HT-29 (cell line): ENCODE data around the gene PRELID3B. TPM values are rescaled to one million over a fixed set of nuclear protein-coding genes. Genes with fewer than 3 reads are reported as not detected.
A peak's percentile ranks its signal among the peaks of the same experiment; 100 is the strongest.

ENCODE experiments used
- DNase-seq: peaks from one replicate; pipeline ENCODE4 v3.0.0-alpha.2; 2015; ENCODE audit warnings: low spot score
- total RNA-seq: library from RNA; depleted of rRNA; stranded (reverse); fragments of >200 nt; shearing (Covaris generic); gene quantifications from 2 replicates; pipeline ENCODE4 v1.2.3, GENCODE V29; 2014; rRNA removed

Gene PRELID3B
- total RNA-seq, result 129 and 139 TPM in 2 replicates

DNA sequence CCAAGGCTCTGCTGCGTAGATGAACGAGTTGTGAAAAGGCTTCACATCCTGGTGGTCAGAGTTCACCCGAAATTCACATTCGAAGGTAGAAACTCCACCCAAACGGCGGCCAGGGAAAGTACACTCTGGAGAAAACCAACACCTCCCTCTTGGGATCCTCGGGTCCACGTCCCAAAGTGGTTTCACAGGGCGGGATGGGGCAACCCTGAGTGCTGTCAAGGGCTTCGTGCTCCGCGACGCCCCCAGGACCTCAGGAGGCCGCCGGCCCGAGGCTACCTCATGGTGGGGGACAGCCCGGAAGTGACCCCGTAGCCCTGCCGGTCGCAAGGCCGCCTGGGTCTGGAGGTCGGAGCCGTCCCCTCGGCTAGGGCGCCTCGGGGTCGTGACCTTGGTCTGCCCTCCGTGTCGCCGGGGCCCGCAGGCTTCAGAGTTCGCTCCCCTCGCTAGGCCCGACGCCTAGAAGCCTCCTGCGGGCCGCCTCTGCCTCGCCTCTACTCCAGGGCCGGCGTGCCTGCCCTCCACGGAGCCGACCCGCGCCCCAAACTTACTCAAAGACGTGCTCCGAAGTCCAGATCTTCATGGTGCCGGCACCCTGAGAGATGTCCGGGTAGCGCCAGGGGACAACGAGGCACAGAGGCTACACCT, at the start of gene PRELID3B:
Gene PRELID3B, minus strand, starts transcription at position 636 of the 645 bp plus-strand sequence. Its CDS starts 56 bp downstream, at position 580.
- DNase-seq, result peak; percentile 71

DNA sequence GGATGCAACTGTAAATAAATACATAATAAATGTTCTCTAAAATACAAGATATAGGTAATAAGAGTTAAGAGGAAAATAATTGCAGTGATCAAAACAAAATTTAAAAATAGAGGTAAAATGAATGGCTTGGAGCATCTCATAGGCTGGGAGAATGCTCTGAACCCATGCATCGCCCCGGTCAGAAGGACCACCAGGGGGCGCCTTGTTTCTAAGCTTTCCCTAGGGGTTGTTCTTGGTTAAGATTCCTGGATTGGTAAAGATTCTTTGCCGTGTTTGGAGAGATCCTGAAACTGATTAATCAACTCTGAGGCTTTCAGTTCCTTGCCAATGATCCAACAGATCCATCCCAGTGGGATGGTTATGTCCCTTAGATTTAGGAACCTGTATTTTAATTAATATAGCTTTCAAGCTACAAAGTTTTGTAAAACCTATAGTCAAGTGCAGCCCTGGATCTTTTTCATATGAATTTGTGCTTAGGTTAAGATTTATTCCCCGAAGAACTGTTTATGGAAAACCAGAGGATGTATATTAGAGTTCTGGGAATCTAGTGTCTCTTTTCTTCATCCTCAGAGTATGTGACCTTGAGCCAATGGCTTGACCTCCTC, 45.3 kb upstream of the PRELID3B start:
- DNase-seq, result peak; percentile 96

DNA sequence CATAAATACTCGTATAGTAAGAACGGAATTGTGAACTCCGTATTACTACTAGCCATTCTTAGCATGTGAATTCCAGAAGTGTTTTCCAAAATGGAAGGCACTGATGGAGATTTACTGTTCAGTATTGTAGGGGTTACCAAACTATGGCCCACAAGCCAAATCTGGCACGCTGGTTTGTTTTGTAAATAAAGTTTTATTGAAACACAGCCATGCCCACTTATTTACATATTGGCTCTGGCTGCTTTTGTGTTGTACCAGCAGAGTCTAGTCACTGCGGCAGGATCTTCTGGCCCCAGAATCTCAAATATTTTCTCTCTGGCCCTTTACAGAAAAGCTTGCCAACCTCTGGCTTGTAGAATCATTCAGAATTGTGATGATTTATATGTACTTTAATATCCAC, 44.3 kb upstream of the PRELID3B start:
- DNase-seq, result no peak

DNA sequence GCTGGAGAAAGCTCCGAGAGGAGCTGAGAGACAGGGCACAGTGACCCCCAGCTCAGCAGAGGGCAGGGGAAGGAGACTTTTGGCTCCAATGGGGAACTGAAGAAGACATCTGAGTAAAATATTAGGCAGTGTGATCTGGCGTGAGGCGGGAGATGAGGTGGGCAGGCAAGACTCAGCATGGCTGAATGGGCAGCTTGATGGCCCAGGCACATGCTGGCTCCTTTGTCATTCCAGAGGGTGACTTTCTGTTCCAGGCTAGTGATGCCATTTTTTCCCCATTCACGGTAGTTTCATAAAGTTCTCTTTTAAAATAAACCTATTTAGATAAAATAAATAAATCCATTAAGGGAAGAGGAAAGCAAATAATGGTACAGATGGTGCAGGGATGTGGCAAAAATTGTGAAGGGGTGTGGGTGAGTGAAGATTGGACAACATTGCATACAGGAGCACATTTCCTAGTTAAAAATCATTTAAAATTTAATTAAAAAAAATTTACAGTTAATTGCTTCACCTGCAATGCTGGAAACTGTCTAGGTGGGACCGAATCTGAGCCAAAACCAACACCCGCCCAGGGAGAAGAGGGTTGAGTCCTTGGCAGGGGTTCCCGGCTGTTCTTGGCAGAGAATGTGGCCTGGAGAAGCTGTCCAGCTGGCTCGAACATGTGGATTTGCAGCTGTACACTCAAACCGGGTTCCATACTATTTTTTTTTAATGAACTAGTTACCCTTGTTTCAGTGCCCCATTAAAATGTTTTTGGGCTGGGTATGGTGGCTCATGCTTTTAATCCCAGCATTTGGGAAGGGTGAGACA, 41.7 kb upstream of the PRELID3B start:
- DNase-seq, result no peak

DNA sequence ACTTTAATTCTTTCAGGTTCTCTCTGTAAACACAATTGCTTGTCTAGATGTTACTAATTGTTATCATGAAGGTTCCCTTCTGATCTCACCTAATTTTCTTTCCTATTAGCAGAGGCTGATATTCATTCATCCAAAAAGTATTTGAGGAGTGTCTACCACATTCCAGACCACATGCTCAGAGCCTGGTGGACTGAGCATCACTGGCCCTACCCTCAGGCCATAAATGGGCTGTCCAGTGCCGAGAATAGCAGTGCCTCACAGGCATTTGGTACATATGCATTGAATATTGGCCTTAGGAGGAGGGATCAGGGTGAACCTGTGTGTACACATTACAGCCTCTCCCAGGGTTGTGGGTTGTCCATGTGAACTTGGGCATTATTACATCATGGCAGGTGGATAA, 40.4 kb upstream of the PRELID3B start:
- DNase-seq, result no peak

DNA sequence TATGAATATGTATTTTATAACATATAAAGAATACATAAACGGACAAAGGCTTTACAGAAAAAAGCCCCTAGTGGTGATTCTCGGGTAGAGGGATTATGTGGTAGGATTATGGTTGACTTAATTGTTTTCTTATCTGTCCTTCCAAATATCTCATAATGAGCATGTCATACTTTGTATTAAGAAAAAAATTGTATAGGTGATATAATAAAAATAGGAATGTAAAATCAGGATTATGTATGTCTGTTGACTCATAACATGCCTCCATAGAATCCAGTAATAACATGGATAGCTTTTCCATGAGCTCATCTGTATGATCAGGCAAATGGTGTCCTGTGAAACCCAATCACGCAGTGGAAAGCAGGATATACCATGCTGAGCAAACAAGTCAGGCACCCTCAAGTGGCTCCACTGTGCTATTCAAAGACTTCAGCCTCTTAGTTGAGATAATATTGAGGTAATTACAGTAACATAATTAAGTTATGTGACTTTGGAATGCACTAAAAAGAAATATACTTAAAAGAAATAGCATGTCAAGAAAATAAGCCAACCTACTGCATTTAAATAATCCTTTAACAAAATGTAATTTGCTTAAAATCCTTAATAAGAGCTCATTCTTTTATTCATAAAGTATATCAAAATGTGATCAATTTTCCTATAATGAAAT, 39.6 kb upstream of the PRELID3B start:
- DNase-seq, result peak; percentile 57

DNA sequence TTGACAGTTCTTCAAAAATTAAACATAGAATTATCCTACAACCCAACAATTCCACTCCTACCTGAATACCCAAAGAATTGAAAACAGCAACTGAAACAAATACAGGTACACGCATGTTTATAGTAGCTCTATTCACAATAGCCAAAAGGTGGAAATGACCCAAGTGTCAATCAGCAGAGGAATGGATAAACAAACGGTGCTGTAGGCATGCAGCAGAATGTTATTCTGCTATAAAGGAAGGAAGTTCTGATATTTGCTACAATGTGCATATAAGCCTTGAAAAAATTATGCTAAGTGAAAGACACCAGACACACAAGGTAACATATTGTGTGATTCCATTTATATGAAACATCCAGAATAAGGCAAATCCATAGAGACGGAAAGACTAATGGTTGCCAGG, 38.5 kb upstream of the PRELID3B start:
- DNase-seq, result no peak

DNA sequence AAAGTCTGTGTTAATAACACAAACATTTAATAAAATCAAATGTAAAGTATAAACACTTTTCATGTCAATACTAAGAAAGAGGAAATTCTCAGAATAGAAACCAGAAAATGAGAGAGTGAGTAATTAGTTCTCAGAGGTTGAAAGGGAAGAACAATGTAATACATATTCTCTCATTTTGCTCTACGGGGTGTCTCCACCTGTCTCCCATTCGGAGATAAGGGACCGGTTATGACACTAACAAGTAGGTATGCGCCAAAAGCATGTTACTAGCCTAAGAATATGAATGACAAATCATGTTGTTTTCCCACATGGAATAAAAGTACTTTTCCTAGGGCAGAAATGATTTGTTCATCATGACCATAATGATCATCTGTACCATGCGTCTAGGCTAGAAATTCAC, 35.6 kb upstream of the PRELID3B start:
- no peak for DNase-seq

DNA sequence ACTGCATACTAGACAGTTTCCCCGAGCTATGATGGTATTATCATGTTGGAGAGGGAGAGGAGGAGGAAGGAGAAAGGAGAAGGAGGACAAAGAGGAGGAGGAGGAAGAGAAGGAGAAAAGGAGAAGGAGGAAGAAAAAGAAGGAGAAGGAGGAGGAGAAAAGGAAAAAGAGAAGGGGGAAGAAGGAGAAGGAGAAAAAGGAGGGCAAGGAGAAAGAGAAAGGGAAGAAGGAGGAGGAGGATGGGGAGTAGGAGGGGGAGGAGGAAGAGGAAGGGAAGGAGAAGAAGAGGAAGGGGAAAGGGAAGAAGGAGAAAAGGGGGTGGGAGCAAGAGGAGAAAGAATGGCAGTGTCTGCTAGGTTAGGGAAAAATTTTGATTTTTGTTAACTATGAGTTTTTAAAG, 35.1 kb upstream of the PRELID3B start:
- DNase-seq, result no peak

DNA sequence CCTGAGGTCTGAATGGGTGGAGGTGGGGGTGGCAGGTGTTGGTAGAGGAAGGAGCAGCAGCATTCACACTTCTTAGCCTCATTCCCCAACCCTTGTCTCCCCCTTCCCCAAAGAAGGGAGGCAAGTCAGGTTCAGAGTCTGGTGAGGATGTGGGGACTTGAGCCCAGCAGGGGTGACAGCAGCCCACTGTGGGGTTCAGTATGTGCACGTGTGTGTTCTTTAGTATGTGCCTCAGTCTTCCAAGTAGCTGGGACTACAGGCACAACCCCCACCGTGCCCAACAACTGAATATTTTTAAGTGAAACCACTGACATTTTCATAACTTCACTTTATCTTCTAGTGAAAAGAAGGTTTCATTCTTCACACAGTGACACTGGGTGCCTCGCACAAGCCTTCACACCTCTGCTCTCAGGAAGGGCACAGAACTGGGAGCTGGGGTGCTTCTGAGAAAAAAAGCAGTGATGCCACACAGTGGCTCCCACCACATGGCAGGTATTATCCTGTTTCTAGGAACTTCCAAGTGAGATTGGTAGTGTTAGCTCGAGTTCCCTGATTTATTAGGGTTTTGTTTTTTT, 33.4 kb upstream of the PRELID3B start:
- no peak for DNase-seq

DNA sequence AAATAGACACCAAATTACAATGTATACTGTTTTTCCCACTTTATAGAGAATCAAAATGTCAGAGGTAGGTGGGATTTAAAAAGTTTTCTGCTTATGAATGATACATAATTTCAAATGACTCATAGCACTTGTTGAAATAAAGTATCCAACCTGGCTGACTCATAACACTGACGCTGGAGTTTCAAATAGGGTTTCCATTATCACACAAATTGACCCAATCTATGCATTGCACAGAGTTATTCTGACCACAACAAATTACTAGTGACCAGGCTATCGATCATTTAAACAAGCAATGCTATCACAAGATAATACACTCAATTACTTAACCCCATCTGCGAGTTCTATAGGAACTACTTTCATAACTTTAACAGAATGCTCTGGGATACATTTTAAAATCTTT, 31.9 kb upstream of the PRELID3B start:
- no peak for DNase-seq

DNA sequence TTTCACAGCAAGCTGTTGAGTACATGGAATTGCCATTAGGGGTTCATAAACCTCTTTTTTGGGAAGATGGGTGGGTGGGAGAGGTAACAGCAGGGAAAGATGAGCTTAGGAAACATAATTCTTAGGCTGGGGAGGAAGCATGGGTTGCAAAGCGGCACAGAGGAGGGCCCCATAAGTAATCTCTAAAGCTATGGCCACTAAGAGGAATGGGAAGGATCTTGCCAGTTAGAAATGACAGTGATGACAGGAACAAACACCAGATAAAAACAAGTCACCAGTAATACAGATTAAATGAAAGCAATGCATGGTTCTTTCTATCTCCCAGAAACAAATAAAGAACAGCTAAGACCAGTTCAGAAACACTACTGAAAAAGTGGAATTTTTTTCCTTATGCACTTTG, 31.0 kb upstream of the PRELID3B start:
- DNase-seq, result no peak

DNA sequence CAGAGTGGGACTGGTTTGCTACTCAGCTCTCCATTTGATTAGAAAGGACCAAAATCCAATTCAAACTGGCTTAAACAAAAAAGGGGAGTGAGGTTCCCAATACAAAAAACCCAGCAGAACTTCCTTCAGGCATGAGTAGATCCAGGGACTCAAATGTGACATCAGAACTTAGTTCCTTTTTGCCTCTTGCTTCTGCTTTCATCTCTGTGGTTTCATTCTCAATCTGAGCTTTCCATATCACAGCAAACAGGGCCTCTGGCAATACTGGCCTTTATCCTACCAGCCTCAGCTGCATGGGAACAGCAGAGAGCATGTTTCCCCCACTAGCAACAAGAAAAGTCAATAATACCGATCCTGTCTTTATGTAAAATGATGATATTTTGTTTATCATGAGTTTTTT, 28.6 kb upstream of the PRELID3B start:
- DNase-seq, result no peak

DNA sequence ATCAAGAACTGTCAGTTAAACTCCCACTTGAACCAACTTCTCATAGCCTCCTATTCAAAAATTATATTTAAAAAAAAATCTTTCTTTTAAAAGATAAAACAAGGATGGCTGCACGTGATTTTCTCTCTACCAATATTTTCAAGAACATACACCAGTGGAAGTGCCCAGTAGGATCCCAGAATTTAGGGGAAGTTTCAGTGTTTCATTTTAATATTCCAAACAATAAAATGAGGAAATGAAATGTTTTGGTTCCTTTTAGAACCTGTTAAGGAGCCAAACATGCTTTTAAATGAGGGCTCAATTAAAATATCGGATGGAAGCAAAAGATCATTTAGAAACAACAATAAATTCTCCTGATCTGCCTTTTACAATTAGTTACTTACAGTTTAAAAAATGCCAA, 26.4 kb upstream of the PRELID3B start:
- no peak for DNase-seq

DNA sequence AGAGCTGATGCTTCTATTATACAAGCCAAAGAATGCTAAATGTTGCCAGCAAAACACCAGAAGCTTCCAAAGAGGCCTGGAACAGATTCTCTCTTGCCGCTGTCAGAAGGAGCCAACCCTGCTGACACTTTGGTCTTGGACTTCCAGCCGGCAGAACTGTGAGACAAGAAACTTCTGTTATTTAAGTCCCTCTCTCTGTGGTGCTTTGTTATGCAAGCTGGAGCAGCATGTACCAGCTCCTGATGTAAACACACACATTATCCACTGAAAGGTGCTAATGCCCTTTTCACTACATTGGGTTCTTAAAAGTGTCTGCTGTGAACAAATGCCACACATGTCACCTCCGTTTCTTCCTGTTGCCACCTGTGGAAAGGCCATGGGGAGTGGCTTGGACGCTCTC, 25.9 kb upstream of the PRELID3B start:
- DNase-seq, result no peak

DNA sequence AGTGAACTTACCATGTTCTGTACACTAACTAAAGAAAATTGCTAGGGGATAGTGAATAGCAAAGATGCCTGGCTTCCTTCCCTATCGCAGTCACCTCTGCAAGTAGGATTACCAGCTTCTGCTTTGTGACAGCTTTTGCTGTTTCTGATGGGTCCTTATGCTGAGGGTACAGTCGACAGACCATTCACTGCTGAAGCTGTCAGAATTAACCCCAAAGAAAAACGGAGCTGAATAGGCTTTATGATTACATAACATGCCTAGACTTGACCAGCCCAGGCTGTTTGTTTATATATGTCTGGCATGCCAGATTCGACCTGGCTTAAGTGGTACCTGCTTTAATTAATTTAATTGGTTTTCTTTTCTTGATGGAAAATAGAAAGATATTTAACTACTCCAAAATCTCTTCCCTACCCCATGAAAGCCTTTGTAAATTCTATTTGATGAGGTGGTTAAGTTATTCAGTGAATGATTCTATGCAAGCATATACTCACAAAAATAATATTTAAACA, 21.7 kb upstream of the PRELID3B start:
- DNase-seq, result no peak

DNA sequence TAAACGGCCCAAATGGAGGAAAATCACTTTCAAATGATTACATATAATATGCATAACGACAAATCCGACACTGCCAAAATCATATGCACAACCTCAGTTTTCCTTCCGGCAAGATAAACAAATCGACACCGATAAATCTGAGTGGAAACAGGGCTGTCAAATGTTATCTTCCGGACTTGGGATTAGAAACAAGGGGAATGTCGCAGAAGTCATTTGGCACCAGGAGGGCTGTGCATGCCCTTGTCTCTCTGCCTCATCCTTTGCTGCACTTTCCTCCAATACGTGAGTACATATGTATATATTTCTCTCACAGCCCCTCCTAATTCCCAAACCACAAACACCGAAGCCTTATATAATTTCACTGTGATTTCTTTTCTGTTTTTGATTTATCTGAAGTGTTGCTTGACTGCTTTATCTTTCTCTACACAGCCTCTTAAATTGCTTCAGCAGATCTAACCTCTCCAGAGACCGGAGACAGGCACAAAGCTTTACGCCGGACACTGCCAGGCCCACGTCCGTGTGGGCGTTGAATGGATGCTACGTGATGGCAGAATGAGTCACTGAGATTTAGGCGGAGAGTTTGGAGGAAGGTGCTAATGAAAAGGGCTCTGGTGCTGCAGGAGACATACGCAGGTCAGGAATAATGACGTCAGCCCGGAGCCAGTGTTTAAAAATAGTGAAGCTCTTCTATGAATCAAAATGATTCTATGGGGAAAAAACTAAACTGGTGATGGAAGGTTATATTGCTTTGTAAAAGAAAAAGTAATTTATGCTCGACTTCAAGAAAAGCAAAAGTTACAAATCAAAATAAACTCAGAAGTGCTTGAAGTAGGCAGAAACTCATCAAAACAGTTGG, 21.0 kb upstream of the PRELID3B start:
- peak; percentile 34 for DNase-seq

DNA sequence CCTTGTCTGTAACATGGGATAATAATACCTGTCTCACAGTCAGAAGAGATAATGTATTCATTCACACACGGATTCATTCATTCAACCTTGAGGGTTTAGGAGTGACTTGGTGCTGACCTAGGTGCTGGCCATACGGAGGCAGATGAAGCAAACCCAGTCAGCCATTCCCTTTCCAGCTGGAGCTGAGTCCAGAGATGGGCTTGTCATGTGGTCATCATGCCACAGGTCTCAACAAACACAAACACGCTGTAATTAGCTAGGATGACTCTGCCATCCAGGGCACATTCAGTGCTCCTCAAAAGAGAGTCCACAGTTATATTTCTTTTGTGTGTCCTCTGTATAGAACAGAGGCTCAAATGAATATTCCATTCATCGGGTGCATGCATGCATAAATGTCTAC, 19.5 kb upstream of the PRELID3B start:
- DNase-seq, result no peak

DNA sequence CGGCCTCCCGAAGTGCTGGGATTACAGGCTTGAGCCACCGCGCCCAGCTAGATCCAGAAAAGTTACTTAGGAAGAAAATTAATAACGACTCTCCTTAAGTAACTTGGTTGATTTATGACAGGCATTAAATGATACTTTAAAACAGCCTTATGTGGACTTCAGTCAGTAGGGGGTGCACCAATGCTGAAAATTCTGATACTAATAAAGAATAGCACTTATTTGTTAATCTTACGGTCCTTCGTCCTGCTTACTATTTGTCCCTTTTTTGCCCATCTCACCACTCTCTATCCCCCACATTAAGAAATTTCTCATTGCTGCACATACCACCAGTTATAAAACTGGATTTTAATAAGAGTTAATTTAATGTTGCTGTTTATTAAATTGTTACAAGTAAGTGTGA, 12.7 kb upstream of the PRELID3B start:
- peak; percentile 68 for DNase-seq

DNA sequence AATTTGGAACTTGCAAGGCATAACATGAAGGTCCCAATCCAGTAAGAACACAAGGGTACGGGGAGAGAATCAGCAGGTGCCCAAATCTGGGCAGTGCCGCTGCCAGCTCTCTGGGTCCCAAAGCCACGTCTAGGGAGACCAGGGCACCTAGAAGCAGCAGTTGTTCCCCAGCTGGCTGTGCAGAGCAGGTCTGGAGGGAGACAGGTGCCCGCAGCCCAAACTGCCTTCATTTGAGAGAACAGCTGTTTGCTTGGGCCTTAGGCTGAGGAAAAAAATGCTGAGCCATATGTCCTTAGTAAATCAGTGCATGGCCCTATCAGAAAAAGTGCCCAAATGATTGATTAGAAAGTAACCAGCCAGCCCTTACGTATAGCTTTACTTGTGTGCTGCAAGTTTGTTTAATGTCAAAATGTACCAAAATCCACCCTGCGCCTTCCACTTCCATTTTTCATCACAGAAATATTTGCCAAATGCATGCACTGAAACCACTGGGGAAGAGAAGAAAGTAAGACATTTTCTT, 9.1 kb upstream of the PRELID3B start:
- DNase-seq, result no peak
